AG09309 (cell line): ENCODE data around the gene WDR77.

ENCODE experiments used
- DNase-seq: peaks from one replicate; pipeline ENCODE4 v3.0.0-alpha.2; 2010; ENCODE audit warnings: low read depth
- H3K4me3 ChIP-seq: 2 replicates; pipeline ENCODE4 v1.5.1; 2011; ENCODE audit warnings: mild to moderate bottlenecking, low read depth, low read length, moderate library complexity; ENCODE audit not compliant: control insufficient read depth
- TF ChIP-seq, protein P1 (sequence below): IDR thresholded peaks from 2 replicates; pipeline ENCODE4 v1.5.1; 2011; ENCODE audit warnings: mild to moderate bottlenecking, low read depth, low read length, inconsistent platforms; ENCODE audit not compliant: insufficient read depth, control insufficient read depth; ENCODE audit errors: missing control alignments

Gene WDR77

DNA sequence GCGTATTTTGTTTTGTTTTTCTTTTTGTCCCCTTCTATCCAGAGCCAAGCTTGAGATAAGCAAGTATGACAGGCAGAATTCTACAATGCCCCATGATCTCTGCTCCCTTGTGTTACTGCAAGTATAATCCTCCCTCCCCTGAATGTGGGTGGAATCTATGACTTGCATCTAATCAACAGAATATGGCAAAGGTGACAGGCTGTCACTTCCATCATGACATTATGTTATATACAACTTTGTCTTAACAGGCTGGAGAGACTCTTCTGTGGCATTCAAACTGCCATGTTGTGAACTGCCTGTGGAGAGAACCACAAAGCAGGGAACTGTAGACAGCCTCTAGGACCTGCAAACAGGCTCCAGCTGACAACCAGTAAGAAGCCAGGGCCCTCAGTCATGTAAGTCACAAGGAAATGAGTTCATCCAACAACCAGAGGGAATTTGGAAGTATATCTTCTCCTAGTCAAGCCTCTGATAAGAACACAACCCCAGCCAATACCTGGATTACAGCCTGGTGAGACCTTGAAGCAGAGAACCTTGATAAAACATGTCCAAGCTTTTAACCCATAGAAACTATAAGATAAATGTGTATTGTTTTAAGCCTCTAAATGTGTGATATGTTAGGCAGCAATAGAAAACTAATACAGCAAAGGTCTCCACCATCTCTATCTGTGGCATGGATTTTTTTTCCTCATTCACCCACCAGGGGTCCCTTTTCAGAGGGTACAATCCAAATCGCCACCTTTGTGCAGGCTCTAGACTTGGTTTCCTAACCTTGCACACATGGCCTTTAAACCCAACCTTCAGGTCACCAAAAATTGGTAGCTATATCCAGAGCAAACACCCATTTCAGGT lies 19.0 kb upstream of the WDR77 start:
- no peak overlapping the region for H3K4me3 ChIP-seq
- no peak for DNase-seq
- TF ChIP-seq, protein P1, sequence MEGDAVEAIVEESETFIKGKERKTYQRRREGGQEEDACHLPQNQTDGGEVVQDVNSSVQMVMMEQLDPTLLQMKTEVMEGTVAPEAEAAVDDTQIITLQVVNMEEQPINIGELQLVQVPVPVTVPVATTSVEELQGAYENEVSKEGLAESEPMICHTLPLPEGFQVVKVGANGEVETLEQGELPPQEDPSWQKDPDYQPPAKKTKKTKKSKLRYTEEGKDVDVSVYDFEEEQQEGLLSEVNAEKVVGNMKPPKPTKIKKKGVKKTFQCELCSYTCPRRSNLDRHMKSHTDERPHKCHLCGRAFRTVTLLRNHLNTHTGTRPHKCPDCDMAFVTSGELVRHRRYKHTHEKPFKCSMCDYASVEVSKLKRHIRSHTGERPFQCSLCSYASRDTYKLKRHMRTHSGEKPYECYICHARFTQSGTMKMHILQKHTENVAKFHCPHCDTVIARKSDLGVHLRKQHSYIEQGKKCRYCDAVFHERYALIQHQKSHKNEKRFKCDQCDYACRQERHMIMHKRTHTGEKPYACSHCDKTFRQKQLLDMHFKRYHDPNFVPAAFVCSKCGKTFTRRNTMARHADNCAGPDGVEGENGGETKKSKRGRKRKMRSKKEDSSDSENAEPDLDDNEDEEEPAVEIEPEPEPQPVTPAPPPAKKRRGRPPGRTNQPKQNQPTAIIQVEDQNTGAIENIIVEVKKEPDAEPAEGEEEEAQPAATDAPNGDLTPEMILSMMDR = no peak

DNA sequence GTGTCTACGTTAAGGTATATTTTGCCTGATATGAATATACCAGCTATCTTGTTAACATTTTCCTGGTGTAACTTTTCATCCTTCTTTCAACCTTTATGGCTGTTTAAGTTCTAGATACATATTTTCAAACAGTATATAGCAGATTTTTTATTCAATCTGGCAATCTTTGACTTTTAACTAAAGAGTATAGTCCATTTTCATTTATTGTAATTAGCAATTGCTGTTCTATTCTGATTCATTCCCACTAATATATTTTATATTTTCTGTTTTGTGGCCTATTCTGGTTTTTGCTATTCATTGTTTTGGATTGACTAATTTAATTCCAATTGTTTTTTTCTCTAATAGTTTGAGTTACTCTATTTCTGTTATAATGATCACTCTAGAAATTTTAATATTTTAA lies 17.4 kb upstream of the WDR77 start:
- TF ChIP-seq, protein P1 = no peak
- H3K4me3 ChIP-seq = no peak overlapping the region
- no peak for DNase-seq

DNA sequence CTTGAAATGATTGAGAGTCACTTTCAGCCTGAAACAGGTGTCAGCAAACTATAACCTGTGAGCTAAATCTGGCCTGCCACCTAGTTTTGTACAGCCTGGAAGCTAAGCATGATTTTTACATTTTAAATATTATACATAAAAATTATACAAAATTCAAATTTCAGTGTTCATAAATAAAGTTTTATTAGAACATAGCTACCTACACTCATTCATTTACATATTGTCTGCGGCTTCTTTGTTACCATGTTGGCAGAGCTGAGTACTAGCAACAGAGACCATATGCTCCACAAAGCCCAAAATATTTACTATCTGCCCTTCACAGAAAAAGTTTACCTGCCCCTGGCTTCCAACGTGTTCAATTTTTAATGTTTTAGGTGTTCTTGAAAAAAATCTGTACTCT lies 16.7 kb upstream of the WDR77 start:
- TF ChIP-seq, protein P1 = no peak
- DNase-seq = no peak

DNA sequence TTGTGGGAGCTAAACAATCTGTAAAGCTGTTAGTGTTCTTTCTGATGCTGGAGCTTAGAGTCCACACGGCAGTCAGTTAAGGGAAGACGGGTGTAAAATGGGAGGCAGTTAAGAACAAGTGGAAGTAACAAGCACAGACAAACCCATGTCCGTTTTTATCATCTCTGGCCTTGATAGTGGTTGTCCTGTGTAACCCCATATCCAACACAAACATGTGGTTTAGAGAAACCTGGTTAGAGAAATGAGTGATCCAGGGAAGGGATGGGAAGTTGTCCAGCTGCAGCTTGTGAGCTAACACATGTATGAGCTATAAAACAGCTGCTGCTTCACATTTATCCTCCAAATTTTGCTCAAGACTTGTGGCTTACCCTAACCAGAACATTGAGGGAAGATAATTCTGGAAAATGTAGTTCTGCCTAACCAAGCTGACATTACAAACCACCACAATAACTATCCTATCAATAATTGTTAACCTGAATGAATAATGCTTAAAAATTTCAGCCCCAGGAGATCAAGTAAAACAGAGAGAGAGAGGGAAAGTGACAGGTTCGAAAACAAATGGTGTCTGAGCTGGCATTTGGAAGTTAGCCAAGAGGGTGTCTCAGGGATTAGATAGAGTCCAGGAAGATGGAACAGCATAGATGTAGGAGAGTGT lies 14.1 kb upstream of the WDR77 start:
- no peak overlapping the region for H3K4me3 ChIP-seq
- TF ChIP-seq, protein P1 = no peak
- DNase-seq = no peak

More for the DNA sequence above, 16.7 kb upstream of the WDR77 start:
- no peak overlapping the region for H3K4me3 ChIP-seq

DNA sequence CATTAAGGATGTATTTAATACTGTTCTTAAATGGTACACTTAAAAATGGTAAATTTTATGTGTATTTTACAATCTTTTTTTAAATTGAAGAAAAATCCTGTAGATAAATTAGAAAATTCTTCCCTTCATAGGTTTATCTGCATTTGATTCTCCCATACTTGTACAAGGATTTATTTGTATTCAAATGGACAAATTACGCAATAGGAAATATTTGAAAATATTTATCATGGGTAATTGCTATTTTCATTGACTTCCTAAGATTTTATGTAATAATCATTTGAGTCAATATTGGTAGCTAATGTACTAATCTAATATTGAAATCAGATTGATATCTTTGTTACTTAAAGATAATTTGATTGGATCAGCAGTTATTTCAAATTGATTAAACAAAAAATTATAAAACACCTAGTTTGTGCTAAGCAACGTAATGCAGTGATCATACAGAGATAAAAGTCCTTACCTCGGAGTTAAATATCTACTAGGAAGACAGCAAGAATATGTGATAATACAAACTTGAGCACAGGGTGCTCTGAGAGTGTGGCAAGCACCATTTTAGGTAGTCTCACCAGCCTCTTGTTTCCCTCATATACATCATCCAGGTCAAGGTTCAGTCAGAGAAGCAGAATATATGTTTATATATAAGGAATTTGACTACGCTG lies 13.4 kb upstream of the WDR77 start:
- TF ChIP-seq, protein P1 = no peak
- DNase-seq = no peak
- H3K4me3 ChIP-seq = no peak overlapping the region

DNA sequence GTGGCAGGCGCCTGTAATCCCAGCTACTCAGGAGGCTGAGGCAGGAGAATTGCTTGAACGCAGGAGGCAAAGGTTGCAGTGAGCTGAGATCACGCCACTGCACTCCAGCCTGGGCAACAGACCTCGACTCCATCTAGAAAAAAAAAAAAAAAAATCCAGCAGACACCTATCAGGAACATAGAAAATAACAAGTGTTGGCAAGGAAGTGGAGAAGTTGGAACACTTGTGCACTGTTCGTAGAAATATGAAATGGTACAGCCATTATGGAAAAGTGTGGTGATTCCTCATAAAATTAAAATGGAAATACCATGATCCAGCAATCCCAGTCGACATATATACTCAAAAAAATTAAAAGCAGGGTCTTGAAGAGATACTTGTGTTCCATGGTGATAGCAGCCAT lies 12.7 kb upstream of the WDR77 start:
- DNase-seq = no peak
- TF ChIP-seq, protein P1 = no peak
- no peak overlapping the region for H3K4me3 ChIP-seq
